HG03280 (cell line): Measurements from ENCODE around the gene PREX1.

Experiments
- ATAC-seq: cut with Tn5 transposase; IDR thresholded peaks from one replicate; pipeline ENCODE4 v1.9.1; 2021; ENCODE audit warnings: mild to moderate bottlenecking, moderate library complexity; ENCODE audit not compliant: unreplicated experiment

PREX1 gene

DNA sequence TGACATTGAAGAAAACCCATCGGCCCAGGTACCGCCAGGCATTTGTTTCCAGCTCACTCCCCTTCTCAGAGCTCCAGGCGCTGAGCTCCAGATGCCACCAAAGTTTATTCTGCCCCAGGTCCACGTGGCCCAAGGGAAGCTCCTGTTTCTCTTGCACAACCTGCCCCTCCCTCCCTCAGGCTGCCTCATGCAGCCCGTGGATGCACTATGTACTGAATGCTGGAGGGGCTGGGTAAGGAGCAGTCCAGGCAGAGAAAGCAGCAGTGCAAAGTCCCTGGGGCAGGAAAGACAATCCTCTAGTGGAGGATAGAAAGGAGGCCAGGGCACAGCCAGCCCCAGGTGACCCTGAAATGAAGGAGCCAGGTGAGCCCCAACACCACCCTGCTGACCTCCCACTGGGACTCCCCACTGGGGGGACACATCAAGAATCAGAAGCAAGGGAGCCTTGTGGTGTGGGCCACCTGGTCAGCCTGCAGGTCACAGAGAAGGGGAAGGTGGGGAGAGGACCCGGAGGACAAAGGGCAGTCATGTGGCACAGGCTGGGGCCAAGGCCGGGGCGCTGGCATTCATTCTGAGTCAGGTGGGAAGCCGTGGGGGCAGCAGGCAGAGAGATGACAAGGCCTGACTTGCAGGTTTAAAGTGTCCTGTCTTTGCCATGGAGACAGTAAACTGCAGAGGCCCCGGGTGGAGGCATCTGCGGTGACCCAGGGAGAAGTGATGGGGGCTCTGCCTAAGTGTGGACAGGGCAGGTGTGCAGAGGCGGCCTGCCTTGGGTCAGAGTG is 230.1 kb downstream of the PREX1 start:
- no peak for ATAC-seq

DNA sequence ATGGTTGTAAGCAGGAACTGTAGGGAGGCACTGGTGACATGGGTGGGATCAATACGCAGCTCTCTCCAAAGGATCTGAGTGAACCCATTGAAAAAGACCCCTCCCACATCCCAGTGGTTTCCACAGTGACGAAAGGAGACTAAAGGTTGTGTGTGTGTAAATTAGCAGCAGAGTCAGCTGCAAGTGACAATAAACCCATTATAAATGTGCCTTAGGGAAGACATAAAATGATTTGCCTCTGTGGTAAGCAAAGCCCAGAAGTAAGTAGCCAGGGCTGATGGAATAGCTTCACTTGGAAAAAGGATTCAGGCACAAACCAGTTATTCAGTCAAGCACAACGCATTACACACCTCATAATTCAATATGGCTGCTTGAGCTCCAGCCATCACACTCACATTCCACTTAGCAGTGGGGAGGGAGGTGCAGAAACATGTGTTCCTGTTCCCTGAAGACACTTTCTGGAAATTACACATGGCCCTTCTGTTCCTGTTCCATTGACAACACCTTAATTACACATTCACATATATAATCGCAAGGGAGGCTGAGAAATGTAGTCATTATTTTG is 231.4 kb downstream of the PREX1 start:
- no peak for ATAC-seq

DNA sequence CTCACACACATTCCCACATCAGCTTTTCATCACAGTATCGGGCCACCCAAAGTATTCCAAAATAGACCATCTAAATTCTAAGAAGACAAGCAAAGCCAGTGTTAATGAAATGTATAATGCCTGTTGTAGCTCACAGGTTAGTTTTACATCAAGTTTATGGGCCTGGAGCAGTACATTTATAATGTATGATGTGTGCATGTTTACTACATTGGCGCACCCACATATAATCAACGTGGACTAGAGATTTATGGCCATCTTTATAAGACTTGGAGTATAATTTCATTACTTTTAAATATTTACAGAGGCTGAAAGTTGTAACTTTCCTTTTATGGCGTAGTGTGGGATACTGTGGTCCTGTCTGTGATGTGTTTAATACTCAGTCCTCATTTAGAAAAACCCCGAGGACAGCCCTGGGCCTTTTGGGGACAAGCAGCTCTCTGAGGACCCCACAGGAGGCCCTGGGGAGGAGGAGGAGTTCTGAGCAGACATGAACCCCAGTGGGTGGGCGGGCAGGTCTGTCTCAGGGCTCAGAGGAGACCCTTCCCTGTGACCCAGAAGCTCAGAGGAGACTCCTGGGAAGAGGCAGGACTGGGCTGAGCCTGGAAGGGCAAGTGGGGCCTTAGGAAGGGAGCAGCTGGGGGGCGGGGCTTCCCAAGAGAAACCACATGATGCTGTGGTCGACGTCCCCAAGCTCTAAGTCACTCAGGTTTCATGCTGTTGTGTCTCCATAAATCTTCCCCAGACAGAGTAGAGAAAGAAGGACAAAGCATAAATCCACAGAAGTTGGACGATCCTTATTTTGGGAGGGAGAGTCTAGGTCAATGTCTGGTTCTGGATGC is 232.1 kb downstream of the PREX1 start:
- no peak for ATAC-seq

DNA sequence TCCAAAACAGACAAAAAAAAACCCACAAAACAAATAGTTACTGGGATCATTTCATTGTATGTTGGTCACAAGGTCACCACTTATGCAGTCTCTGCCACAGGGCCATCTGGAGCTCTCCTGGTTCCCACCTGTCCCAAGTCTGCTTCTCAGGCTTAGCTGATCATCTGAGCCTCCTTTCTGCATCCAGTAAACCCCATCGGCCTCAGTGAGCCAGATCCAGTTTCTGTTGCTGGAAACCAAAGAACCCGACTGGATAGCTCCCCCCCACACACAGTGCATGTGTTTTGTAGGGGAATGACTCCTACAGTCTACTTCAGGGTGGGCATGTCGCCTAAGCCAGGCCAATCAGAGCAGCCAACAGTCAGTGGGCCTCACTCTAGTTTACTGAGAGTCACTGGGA is 233.3 kb downstream of the PREX1 start:
- ATAC-seq: no peak

DNA sequence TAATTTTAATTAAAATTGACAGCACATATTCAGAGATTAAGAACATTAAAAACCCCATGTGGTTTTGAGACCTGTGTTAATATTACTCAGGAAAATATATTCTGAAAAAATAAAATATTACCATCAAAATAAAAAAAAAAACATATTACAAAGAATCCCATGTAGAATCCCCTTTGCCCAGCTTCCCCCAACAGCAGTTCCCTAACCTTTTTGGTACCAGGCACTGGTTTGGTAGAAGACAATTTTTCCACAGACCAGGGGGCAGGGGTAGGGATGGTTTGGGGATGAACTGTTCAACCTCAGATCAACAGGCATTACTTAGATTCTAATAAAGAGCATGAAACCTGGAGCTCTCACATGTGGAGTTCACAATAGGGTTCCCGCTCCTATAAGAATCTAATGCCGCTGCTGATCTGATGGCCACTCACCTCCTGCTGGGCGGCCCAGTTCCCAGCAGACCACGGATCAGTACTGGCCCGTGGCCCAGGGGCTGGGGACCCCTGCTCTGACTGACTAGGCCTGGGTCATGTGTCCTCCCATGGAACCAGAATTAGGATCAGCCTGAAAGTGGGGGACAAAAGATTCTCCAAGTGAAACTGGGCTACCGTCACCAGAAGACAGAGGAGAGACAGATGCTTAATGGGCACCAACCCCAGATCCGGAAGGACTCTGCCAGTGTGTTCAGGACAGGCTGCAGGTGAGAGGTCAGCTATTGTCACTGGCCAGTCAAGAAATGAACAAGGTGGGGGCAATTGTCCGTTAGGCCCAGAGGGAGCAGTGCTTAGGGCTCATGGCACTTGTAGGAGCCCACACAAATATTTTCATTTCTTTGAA is 235.5 kb downstream of the PREX1 start:
- ATAC-seq: no peak

DNA sequence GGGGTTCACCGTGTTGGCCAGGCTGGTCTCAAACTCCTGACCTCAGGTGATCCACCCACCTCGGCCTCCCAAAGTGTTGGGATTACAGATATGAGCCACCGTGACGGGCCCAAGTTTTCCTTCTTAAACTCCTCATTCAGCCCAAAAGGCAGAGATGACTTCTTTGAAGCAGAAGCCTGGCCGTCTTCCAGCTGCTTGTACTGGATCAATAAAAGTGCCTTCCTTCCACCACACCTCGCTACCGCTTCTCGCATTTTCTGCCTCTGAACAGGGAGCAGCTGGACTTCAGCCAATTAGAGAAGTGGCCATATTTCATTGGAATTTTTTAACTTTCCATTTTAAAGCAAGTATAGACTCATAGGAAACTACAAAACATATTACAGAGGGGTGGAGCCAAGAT is 241.1 kb downstream of the PREX1 start:
- ATAC-seq: no peak

DNA sequence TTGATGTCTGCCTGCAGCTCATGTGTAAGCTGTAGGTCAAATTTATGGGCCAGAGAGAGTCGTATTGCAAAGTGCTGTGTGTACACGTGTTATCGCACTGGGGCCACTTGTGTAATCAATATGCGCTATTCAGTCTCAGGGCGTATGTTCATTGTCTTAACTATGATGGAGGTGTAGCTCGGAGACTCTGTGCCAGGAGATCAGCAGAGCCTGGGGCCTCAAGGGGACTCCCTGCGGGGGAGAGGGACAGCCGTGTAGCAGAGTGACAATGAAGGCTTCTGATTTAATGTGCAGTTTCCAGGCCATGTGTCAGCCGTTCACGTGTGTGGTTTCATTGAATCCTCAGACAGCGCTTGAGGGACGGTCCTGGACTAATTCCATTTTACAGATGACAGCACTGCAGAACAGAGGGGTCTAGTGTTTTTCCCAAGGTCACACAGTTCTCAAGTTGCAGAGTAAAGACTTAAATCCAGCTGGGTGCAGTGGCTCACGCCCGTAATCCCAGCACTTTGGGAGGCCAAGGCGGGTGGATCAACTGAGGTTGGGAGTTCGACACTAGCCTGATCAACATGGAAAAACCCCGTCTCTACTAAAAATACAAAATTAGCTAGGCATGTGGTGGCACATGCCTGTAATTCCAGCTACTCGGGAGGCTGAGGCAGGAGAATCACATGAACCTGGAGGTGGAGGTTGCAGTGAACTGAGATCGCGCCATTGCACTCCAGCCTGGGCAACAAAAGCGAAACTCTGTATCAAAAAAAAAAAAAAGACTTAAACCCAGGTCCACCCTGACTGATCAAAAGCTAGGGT is 242.5 kb downstream of the PREX1 start:
- ATAC-seq: no peak

DNA sequence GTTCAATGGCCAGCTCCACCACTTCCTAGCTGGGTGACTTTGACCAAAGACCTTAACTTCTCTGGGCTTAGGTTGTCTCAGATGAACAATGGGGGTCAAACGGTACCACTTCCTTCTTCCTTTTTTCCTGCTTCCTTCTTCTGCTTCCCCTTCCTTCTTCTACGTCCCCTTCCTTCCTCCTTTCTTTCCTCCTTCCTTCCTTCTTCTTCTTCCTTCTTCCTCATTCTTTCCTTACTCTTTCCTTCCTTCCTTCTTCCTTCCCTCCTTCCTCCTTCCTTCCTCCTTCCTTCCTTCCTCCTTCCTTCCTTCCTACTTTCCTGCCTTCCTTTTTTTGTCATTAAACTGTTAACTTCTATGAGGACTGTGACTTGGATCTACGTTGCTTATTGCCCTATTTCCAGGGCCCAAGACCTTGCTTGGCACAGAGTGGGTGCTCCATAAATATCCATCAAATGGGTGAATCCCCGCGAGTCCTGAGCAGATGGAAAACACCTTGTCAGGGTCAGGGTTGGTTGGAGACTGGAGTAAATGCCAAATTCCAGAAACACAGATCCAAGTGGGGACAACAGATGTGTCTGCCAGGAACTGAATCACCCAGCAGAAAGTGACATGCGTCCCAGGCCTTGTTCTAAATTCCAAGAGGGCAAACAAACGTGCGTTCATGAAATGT is 243.3 kb downstream of the PREX1 start:
- no peak for ATAC-seq

DNA sequence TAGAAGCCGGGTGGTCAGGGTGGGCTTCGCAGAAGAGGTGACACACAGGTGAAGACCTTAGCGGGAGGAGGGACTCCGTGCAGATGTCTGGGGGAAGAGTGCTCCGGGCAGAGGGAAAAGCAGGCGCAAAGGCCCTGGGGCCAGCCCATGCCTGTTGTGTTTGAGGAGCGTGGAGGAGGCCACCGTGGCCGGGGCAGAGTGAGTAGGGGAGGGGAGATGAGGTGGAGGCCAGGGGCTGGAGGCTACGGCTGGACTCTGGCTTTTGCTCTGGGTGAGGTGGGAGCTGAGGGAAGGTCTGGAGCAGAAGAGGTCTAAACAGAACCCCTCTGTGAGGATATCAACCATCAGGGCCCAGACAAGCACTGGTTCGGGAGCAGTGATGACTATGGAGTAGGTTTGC is 244.0 kb downstream of the PREX1 start:
- ATAC-seq: no peak

DNA sequence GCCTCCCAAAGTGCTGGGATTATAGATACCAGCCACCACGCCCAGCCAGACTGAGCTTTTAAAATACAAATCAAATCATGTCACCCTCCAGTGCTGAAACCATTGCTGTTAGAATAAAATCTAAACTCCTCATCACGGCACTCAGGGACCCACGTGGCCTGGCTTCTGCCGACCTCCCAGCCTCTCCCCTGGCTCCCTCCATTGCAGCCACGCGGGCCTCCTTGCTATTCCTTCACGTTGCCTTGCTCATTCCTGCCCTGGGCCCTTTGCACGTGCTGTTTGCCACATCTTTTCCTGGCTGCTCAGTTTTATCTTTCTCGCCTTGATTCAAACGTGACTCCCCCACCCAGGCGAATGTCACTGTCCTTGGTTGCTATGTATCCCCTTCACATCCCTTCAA is 244.6 kb downstream of the PREX1 start:
- ATAC-seq: no peak

DNA sequence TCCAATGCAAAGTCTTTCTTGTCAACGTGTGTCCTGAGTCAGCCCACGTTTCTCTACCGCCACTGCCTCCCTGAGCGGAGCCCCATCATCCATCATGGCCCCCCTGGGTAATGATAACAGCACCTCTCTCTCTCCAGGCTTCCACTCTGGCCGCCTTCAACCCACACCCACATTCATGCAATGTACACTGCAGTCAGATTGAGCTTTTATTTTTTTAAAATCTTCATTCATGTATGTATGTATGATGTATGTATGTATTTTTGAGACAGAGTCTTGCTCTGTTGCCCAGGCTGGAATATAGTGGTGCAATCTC is 245.2 kb downstream of the PREX1 start:
- ATAC-seq: no peak

DNA sequence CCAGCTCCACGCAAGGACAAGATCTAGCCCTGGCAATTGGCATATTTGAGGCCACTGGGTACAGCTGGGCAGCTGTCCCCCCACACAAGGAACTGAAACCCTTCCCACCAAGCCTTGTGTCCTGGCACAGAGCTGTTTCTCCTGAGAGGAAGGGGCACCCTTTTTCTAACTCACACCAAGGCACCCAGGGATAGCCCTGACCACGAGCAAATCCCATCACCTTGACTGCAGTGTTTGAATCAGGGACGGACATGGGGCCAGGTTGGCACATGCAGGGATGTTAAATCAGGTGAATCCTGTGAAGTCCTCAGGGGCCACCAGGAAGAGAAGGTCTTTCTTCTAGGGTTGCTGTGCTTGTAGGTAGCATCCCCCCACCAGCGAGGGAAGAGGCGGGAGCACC is 246.6 kb downstream of the PREX1 start:
- ATAC-seq: no peak

DNA sequence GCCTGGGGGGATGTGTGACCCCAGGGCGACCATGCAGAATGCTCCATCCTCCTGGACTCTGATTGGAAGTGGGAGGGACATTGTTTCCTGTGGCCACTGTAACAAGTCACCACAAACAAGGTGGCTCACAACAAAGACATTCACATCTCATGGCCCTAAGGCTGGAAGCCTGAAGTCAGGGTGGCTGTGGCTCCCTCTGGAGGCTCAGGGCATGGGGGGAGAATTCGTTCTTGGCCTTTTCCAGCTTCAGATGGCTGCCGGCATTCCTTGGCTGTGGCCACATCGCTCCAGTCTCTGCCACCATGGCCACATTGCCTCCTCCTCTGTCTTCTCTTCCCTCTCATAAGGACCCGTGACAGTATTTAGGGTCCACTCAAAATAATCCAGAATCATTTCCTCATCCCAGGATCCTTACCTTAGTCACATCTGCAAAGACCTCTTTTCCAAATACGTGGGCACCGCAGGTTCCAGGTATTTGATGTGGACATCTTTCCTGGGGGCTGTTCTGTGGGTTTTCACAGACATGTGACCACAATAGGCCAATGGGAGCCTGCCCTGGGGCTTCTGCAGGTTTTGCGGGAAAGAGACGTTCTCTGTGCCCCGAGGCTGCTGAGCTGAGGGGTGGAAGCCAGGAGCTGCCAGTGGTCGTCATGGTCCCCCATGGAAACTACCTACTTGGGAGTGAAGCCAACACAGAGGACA is 249.3 kb downstream of the PREX1 start:
- ATAC-seq: no peak

DNA sequence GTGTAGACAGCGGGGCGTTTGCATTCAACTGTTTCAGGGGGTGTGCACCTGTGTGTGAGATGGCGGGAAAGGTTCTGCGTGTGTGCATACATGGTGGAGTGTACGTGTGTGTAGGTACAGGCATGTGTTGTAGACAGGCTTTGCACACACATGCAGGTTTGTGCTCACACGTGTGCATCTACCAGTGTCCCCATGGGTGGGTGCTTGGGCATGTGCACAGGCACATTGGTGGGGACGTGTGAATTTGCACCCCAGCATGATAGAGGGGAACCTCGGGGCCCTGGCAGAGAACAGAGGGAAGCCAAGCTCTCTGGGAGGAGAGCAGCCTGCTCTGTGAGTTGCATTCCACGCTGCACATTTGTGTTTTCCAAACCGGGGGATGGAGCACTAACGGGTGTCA is 250.2 kb downstream of the PREX1 start:
- ATAC-seq: no peak

DNA sequence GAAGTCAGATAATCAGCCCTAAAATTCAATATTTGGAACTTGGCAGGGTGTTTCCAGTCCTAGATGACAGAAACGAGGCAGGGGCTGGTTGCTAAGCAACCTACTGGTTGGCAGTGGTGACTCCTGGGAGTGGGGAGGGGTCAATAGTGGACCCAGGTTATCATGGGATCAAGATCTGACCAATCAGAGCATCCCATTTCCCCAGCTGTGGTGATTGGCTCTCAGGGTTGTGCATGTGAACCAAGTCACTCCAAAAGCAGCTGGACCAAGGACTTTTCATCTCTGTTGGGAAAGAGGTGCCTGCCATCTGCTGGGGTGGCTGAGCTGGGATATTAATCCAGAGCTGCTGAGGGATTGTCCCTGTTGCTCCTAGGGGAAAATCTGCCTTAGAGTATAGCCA is 253.4 kb downstream of the PREX1 start:
- no peak for ATAC-seq
